Left lung (tissue), 10 donors: ENCODE data around the gene CRABP2. TPM values are rescaled to one million over a fixed set of nuclear protein-coding genes. Genes with fewer than 3 reads are reported as not detected.

ENCODE experiments used
- ATAC-seq: fragments of 200-7000 bp; cut with Tn5 transposase; one replicate; pipeline ENCODE4 v1.9.1; 2020; ENCODE audit warnings: moderate library complexity
- DNase-seq, 4 donors: peaks; one replicate each; pipeline ENCODE4 v3.0.0-alpha.2; 2013 to 2020
- H3K27ac ChIP-seq, 2 donors: fragments of 200-600 bp; sonication (generic) in 1 of 2; one replicate each; pipeline versions ENCODE4 v1.5.0 to v1.8.0; 2020 to 2021
- H3K27me3 ChIP-seq, 2 donors: fragments of 200-600 bp; sonication (generic) in 1 of 2; one replicate each; pipeline versions ENCODE4 v1.5.0 to v1.8.0; 2020 to 2021
- H3K36me3 ChIP-seq, 2 donors: fragments of 200-600 bp; sonication (generic) in 1 of 2; one replicate each; pipeline versions ENCODE4 v1.5.0 to v1.8.0; 2020 to 2021
- H3K4me1 ChIP-seq, 2 donors: fragments of 200-600 bp; one replicate each; pipeline ENCODE4 v1.8.0; 2021
- H3K4me3 ChIP-seq, 2 donors: fragments of 200-600 bp; sonication (generic) in 1 of 2; one replicate each; pipeline versions ENCODE4 v1.5.0 to v1.8.0; 2020 to 2021; ENCODE audit warnings: mild to moderate bottlenecking in 1 of 2
- H3K9me3 ChIP-seq, 2 donors: fragments of 200-600 bp; sonication (generic) in 1 of 2; one replicate each; pipeline versions ENCODE4 v1.5.0 to v1.8.0; 2020 to 2021
- intact Hi-C, 2 donors: fragments of 100-400 bp; cut with DNase I; formaldehyde crosslinking; loops; one replicate each; pipeline versions ENCODE4 v1.11.2 to v1.14.2; 2022
- polyA plus RNA-seq, 6 donors: library from polyadenylated mRNA; unstranded; fragments of 120-200 nt; gene quantifications; one replicate each; pipeline ENCODE4 v1.2.1, GENCODE V29; 2013; ENCODE audit not compliant: insufficient read length in 6 of 6
- total RNA-seq, 2 donors: library from RNA; stranded (reverse); fragmentation: NEBNext Ultra II Directional; extraction: Animal tissue kit (Norgen Biotek cat#: 25700); gene quantifications; one replicate each; pipeline ENCODE4 v1.2.1, GENCODE V29; 2021
- TF ChIP-seq, protein P1 (sequence below), 2 donors: fragments of 200-600 bp; sonication (generic) in 1 of 2; IDR thresholded peaks; one replicate each; pipeline versions ENCODE4 v1.5.0 to v1.8.0; 2021; ENCODE audit warnings: antibody characterized with exemption in 2 of 2
- donor health status: DM: no; HTN: yes; CAD: no.
- donor health status: DM: no; HTN: no; CAD: no.

CRABP2 gene
- total and polyA plus RNA-seq, 8 donors, result 2.7 to 154 (median 98.4) TPM

GRCh38 chr1:156662800-156663055 is 42.7 kb downstream of the CRABP2 start:
- Histone ChIP-seq H3K36me3 (no peaks in the 10 kb centered on the region), H3K9me3 (no peaks in the 10 kb centered on the region), H3K4me3 (no peak overlapping the region), H3K27me3 (peaks cover 0 to 16% of the 10 kb centered on the region in 2 donors), H3K27ac (peak overlapping the region; percentile 68 to 73), H3K4me1 (peaks cover 48 to 90% of the 10 kb centered on the region in 2 donors)
- intact Hi-C loops, result no loop called here
- ATAC-seq (no peak), DNase-seq (no peak)
- TF ChIP-seq, protein P1, sequence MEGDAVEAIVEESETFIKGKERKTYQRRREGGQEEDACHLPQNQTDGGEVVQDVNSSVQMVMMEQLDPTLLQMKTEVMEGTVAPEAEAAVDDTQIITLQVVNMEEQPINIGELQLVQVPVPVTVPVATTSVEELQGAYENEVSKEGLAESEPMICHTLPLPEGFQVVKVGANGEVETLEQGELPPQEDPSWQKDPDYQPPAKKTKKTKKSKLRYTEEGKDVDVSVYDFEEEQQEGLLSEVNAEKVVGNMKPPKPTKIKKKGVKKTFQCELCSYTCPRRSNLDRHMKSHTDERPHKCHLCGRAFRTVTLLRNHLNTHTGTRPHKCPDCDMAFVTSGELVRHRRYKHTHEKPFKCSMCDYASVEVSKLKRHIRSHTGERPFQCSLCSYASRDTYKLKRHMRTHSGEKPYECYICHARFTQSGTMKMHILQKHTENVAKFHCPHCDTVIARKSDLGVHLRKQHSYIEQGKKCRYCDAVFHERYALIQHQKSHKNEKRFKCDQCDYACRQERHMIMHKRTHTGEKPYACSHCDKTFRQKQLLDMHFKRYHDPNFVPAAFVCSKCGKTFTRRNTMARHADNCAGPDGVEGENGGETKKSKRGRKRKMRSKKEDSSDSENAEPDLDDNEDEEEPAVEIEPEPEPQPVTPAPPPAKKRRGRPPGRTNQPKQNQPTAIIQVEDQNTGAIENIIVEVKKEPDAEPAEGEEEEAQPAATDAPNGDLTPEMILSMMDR (IDR thresholded peaks at IDR 0.05), result no peak

DNA sequence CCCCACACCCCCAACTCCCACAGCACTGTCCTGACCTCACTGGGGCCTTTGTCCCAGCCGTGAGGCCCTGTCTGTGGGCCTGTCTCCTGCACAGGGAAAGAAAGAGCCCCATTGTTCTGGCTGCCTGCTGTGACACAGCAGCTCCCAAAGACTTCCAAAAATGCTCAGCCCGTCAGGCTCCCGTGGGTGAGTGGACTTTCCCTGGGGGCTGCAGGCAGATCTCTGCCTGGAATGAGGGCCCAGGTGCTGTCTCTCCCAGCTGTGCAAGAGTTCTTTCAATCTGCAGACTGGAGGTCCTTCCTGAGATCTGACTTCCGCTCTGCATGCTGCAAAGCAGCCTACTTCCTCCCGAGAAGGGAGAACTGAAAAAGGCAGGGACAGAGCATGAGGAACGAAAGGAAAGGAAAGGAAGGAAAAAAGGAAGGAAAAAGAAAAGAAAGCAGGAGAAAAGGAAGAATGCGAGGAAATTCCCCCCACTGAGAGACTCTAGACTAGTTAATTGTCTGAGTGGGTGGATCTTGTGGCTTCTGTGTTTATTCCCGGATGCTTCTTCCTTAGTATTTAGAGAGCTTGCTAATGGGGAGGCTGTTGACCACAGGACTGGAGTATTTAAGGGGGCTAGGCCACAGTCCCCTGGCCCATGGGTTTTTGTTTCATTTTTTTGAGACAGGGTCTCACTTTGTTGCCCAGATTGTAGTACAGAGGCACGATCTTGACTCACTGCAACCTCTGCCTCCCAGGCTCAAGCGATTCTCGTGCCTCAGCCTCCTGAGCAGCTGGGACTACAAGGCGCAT is 43.2 kb downstream of the CRABP2 start:
- H3K27me3 ChIP-seq, result peaks cover under 1 to 21% of the 10 kb centered on the region in 2 donors
- H3K36me3 ChIP-seq, result no peaks in the 10 kb centered on the region
- no peak for DNase-seq
- intact Hi-C loops, result no loop called here
- no peak for ATAC-seq
- H3K4me3 ChIP-seq, result no peak overlapping the region
- peak overlapping the region; percentile 68 to 73 for H3K27ac ChIP-seq
- TF ChIP-seq, protein P1 (IDR thresholded peaks at IDR 0.05), result no peak
- no peaks in the 10 kb centered on the region for H3K9me3 ChIP-seq
- peaks cover 48 to 91% of the 10 kb centered on the region in 2 donors for H3K4me1 ChIP-seq

GRCh38 chr1:156660752-156661112 is 44.7 kb downstream of the CRABP2 start:
- peak overlapping the region in 1 of 2 donors; percentile 19 for H3K4me3 ChIP-seq
- H3K27ac ChIP-seq, result peak overlapping the region; percentile 71 to 72
- H3K36me3 ChIP-seq, result no peaks in the 10 kb centered on the region
- TF ChIP-seq, protein P1 (IDR thresholded peaks at IDR 0.05), result no peak
- no peaks in the 10 kb centered on the region for H3K9me3 ChIP-seq
- DNase-seq (no peak), ATAC-seq (peak; percentile 3)
- peaks cover 49 to 86% of the 10 kb centered on the region in 2 donors for H3K4me1 ChIP-seq
- H3K27me3 ChIP-seq, result peaks cover 15 to 36% of the 10 kb centered on the region in 2 donors
- intact Hi-C loops, result no loop called here

GRCh38 chr1:156659988-156660751 is 45.2 kb downstream of the CRABP2 start:
- TF ChIP-seq, protein P1 (IDR thresholded peaks at IDR 0.05), result peak; percentile 94
- DNase-seq (peak; percentile 84 to 97 (median 94)), ATAC-seq (peak; percentile 91)
- intact Hi-C loops, result no loop called here
- Histone ChIP-seq H3K36me3 (no peaks in the 10 kb centered on the region), H3K4me3 (peak overlapping the region in 1 of 2 donors; percentile 19), H3K4me1 (peaks cover 46 to 80% of the 10 kb centered on the region in 2 donors), H3K9me3 (no peaks in the 10 kb centered on the region), H3K27me3 (peaks cover 15 to 41% of the 10 kb centered on the region in 2 donors), H3K27ac (peak overlapping the region; percentile 71 to 72)

DNA sequence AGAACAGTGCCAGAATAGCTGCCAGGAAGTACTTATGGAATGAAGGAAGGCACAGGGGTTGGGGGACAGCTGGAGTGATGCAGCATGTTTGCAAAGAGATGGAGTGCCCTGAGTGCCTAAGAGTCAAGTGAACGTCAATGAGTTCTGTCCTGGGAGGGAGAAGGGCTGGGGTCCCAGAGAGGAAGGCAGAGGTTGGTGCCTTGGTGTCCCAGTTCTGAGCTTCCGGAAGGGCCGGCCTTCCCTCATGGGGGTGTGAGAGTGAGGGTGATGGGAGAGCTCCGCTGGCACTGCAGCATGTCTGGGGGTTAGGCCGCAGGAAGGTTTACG is 45.8 kb downstream of the CRABP2 start:
- H3K9me3 ChIP-seq, result no peaks in the 10 kb centered on the region
- peaks cover 15 to 47% of the 10 kb centered on the region in 2 donors for H3K27me3 ChIP-seq
- TF ChIP-seq, protein P1 (IDR thresholded peaks at IDR 0.05), result no peak
- DNase-seq (no peak), ATAC-seq (no peak)
- H3K27ac ChIP-seq, result peak overlapping the region; percentile 71 to 72
- no peaks in the 10 kb centered on the region for H3K36me3 ChIP-seq
- H3K4me3 ChIP-seq, result no peak overlapping the region
- peaks cover 42 to 75% of the 10 kb centered on the region in 2 donors for H3K4me1 ChIP-seq
- intact Hi-C loops, result no loop called here
